IPS-11a (cell line): ENCODE results near the gene TBRG4.

Experiments used
- H3K4me3 ChIP-seq: one replicate; pipeline ENCODE4 v1.5.1; 2013; ENCODE audit warnings: low read depth, low read length, control low read depth

Gene TBRG4

GRCh38 chr7:45145881-45146280 is 34.4 kb upstream of the TBRG4 start:
- no peak overlapping the region for H3K4me3 ChIP-seq

- no peak overlapping the region for H3K4me3 ChIP-seq
These were observed 32.1 kb upstream of the TBRG4 start for GRCh38 chr7:45143616-45144015.

- H3K4me3 ChIP-seq, result no peak overlapping the region
These were observed 29.3 kb upstream of the TBRG4 start for GRCh38 chr7:45140827-45141226.

GRCh38 chr7:45138433-45139267 is 27.2 kb upstream of the TBRG4 start:
- H3K4me3 ChIP-seq, result no peak overlapping the region

- H3K4me3 ChIP-seq, result no peak overlapping the region
These were observed 24.9 kb upstream of the TBRG4 start for GRCh38 chr7:45136106-45137060.

- H3K4me3 ChIP-seq, result no peak overlapping the region
These were observed 22.4 kb upstream of the TBRG4 start for GRCh38 chr7:45133877-45134276.

GRCh38 chr7:45133352-45133751 is 21.9 kb upstream of the TBRG4 start:
- H3K4me3 ChIP-seq, result no peak overlapping the region

GRCh38 chr7:45132708-45133320 is 21.3 kb upstream of the TBRG4 start:
- no peak overlapping the region for H3K4me3 ChIP-seq

- H3K4me3 ChIP-seq, result no peak overlapping the region
These were observed 20.4 kb upstream of the TBRG4 start for GRCh38 chr7:45131891-45132290.

GRCh38 chr7:45130910-45131309 is 19.4 kb upstream of the TBRG4 start:
- no peak overlapping the region for H3K4me3 ChIP-seq

- no peak overlapping the region for H3K4me3 ChIP-seq
These were observed 18.4 kb upstream of the TBRG4 start for GRCh38 chr7:45129906-45130305.

- H3K4me3 ChIP-seq, result no peak overlapping the region
These were observed 17.8 kb upstream of the TBRG4 start for GRCh38 chr7:45129181-45129800.

GRCh38 chr7:45126920-45127319 is 15.4 kb upstream of the TBRG4 start:
- H3K4me3 ChIP-seq, result no peak overlapping the region

- no peak overlapping the region for H3K4me3 ChIP-seq
These were observed 14.7 kb upstream of the TBRG4 start for GRCh38 chr7:45126201-45126600.

GRCh38 chr7:45125193-45125904 is 13.9 kb upstream of the TBRG4 start:
- no peak overlapping the region for H3K4me3 ChIP-seq

GRCh38 chr7:45123913-45124710 is 12.6 kb upstream of the TBRG4 start:
- no peak overlapping the region for H3K4me3 ChIP-seq

GRCh38 chr7:45122975-45123860 is 11.7 kb upstream of the TBRG4 start:
- no peak overlapping the region for H3K4me3 ChIP-seq

GRCh38 chr7:45119550-45119949 is 8.1 kb upstream of the TBRG4 start:
- no peak overlapping the region for H3K4me3 ChIP-seq
